Stomach (tissue), 9 donors: ENCODE data around the gene PCDHGC5. TPM values are rescaled to one million over a fixed set of nuclear protein-coding genes. Genes with fewer than 3 reads are reported as not detected.

Source experiments
- DNase-seq, 2 donors: peaks; one replicate each; pipeline versions ENCODE4 v3.0.0 to v3.0.0-alpha.2; 2013 to 2019
- H3K27ac ChIP-seq, 5 donors: fragments of 200-600 bp in 4 of 5; sonication (generic) in 4 of 5; one replicate each; pipeline ENCODE4 v1.5.1; 2013 to 2019; ENCODE audit warnings: mild to moderate bottlenecking in 1 of 5, moderate library complexity in 1 of 5
- H3K27me3 ChIP-seq, 3 donors: fragments of 200-600 bp; sonication (generic); one replicate each; pipeline ENCODE4 v1.5.1; 2017 to 2019; ENCODE audit warnings: mixed run types in 1 of 3
- H3K36me3 ChIP-seq, 4 donors: fragments of 200-600 bp; sonication (generic); 1 replicate in 3 of 4; 2 replicates in 1 of 4; pipeline ENCODE4 v1.5.1; 2016 to 2019
- H3K4me1 ChIP-seq, 4 donors: fragments of 200-600 bp; sonication (generic); one replicate each; pipeline ENCODE4 v1.5.1; 2016 to 2019
- H3K4me3 ChIP-seq, 4 donors: fragments of 200-600 bp; sonication (generic) in 3 of 4; one replicate each; pipeline ENCODE4 v1.5.1; 2016 to 2019; ENCODE audit warnings: mild to moderate bottlenecking in 1 of 4
- H3K9me3 ChIP-seq, 4 donors: fragments of 200-600 bp; sonication (generic); one replicate each; pipeline ENCODE4 v1.5.1; 2016 to 2019
- CTCF ChIP-seq, 7 experiments: fragments of 450-650 bp in 4 of 7; fragments of 200-600 bp in 3 of 7; sonication (generic) in 3 of 7; IDR thresholded peaks; one replicate each; pipeline ENCODE4 v1.5.1; 2016 to 2019; ENCODE audit warnings: antibody characterized with exemption in 7 of 7, control low read depth in 2 of 7, mild to moderate bottlenecking in 1 of 7
- EP300 ChIP-seq: sonication (generic); formaldehyde crosslinking; IDR thresholded peaks from one replicate; pipeline ENCODE4 v1.6.1; 2017; ENCODE audit warnings: antibody characterized with exemption
- POLR2A ChIP-seq, 4 donors: fragments of 450-650 bp; IDR thresholded peaks; one replicate each; pipeline ENCODE4 v1.6.1; 2016; ENCODE audit warnings: antibody characterized with exemption in 4 of 4, control low read depth in 2 of 4, mild to moderate bottlenecking in 1 of 4, moderate library complexity in 1 of 4
- POLR2AphosphoS5 ChIP-seq, 3 donors: sonication (generic); formaldehyde crosslinking; IDR thresholded peaks; one replicate each; pipeline ENCODE4 v1.6.1; 2016; ENCODE audit warnings: antibody characterized with exemption in 3 of 3
- WGBS, 5 donors: extraction: QIAGEN DNeasy Blood & Tissue Kit in 3 of 5; methylation state at CpG; one replicate each; pipeline versions ENCODE4 v1.1.5 to v1.1.7; 2013 to 2018; 5-methylcytosine and 5-hydroxymethylcytosine counted together
- intact Hi-C: fragments of 100-400 bp; cut with DNase I; formaldehyde crosslinking; loops from one replicate; pipeline ENCODE4 v1.15.1; 2023; ENCODE audit warnings: low total_unique reads
- polyA plus RNA-seq, 3 donors: library from polyadenylated mRNA; stranded (reverse); fragments of 200-250 nt; gene quantifications; one replicate each; pipeline ENCODE4 v1.2.3, GENCODE V29; 2013
- total RNA-seq, 5 donors: library from RNA; depleted of rRNA; stranded (reverse); fragments of >200 nt; gene quantifications; one replicate each; pipeline versions ENCODE4 v1.1.0 to v1.2.3, GENCODE V29; 2014 to 2016
- donor health status: healthy with polysubstance abuse.
- donor health status: Bipolar disorder and iron deficiency.
- donor health status: healthy.

PCDHGC5 gene
- total and polyA plus RNA-seq, 8 donors: 0.08 to 3.5 (median 2.0) TPM; not detected in 3

GRCh38 chr5:141490771-141491170, 1.9 kb downstream of the PCDHGC5 start:
- intact Hi-C loops: no loop called here
- H3K27me3 ChIP-seq: peaks cover 0 to 90% (median 30%) of the 10 kb centered on the region in 3 donors
- 78 to 88% (median 79%) methylated on average over 9 to 13 of the region's 13 CpGs for WGBS, 5 donors
- H3K9me3 ChIP-seq: peaks cover 0 to 14% (median 0%) of the 10 kb centered on the region in 4 donors
- no peak overlapping the region for H3K4me3 ChIP-seq
- peaks cover 12 to 54% (median 30%) of the 10 kb centered on the region in 4 donors for H3K4me1 ChIP-seq
- no peak overlapping the region for H3K27ac ChIP-seq
- DNase-seq: no peak
- peaks cover 0 to 48% (median 2%) of the 10 kb centered on the region in 4 donors for H3K36me3 ChIP-seq
- TF ChIP-seq CTCF (IDR thresholded peaks at IDR 0.05) (no peak), EP300 (no peak), POLR2AphosphoS5 (IDR thresholded peaks at IDR 0.05) (no peak), POLR2A (IDR thresholded peaks at IDR 0.05) (no peak)

- Histone ChIP-seq H3K4me3 (peak overlapping the region in 3 of 4 donors; percentile 2 to 39 (median 23)), H3K4me1 (peaks cover 12 to 50% (median 30%) of the 10 kb centered on the region in 4 donors), H3K27me3 (peaks cover 0 to 88% (median 28%) of the 10 kb centered on the region in 3 donors), H3K36me3 (peaks cover 0 to 47% (median 6%) of the 10 kb centered on the region in 4 donors), H3K27ac (no peak overlapping the region), H3K9me3 (peaks cover 0 to 12% (median 0%) of the 10 kb centered on the region in 4 donors)
- WGBS, 5 donors: 19 to 46% (median 30%) methylated on average over 42 to 66 of the region's 66 CpGs
- intact Hi-C loops: no loop called here
- TF ChIP-seq EP300 (no peak), POLR2AphosphoS5 (IDR thresholded peaks at IDR 0.05) (no peak), POLR2A (IDR thresholded peaks at IDR 0.05) (no peak), CTCF (IDR thresholded peaks at IDR 0.05) (no peak)
- no peak for DNase-seq
Measured at GRCh38 chr5:141491323-141492167, 2.7 kb downstream of the PCDHGC5 start.

- 19 to 40% (median 34%) methylated on average over 46 to 68 of the region's 68 CpGs for WGBS, 5 donors
- Histone ChIP-seq H3K27me3 (peaks cover 0 to 80% (median 28%) of the 10 kb centered on the region in 3 donors), H3K4me1 (peaks cover 12 to 50% (median 30%) of the 10 kb centered on the region in 4 donors), H3K36me3 (peaks cover 0 to 43% (median 9%) of the 10 kb centered on the region in 4 donors), H3K27ac (no peak overlapping the region), H3K9me3 (peaks cover 0 to 12% (median 0%) of the 10 kb centered on the region in 4 donors), H3K4me3 (peak overlapping the region in 3 of 4 donors; percentile 2 to 39 (median 23))
- intact Hi-C loops: no loop called here
- peak in 1 of 2 donors; percentile 64 for DNase-seq
- no peak for TF ChIP-seq POLR2AphosphoS5 (IDR thresholded peaks at IDR 0.05)
- no peak for TF ChIP-seq CTCF (IDR thresholded peaks at IDR 0.05)
- TF ChIP-seq EP300: no peak
- no peak for TF ChIP-seq POLR2A (IDR thresholded peaks at IDR 0.05)
Measured at GRCh38 chr5:141492168-141492885, 3.4 kb downstream of the PCDHGC5 start.
